HPDE6-E6E7 (cell line): ENCODE measurements around the gene BCS1L.

Experiments used
- DNase-seq: peaks from one replicate; pipeline ENCODE4 v3.0.0; 2011; ENCODE audit warnings: missing footprints; ENCODE audit errors: extremely low spot score

Gene BCS1L

DNA sequence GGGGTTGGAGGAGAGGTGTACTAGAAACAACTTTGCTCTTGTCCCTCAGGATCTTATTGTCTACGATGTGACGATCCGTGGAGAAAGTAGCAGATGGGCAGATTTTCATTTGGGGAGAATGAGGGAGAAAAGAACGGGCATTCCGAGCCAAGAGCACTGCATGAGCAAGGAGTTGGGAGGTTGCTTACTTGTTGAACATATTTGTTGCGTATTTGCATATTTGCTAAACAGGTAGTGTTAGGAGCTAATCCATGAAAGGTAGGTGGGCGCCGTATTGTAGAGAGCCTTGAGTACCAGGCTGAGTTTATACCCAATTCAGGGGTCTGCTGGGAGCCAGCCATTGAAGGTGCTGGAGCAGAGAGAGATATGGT is 490 bp downstream of the BCS1L start:
- no peak for DNase-seq

DNA sequence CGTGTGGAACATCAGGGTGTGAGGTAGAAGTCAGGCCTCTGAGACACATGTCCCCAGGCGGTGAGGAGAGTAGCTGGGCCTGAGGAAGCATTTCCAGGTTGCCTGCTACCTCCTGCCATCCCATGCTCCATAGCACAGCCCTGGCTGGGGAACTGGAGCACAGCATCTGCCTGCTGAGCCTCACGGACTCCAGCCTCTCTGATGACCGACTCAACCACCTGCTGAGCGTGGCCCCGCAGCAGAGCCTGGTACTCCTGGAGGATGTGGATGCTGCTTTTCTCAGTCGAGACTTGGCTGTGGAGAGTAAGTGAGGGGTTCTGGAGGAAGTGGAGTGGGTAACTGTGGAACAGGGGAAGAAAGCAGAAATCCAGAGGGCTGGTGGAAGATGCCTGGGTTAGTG is 2.9 kb downstream of the BCS1L start:
- no peak for DNase-seq

DNA sequence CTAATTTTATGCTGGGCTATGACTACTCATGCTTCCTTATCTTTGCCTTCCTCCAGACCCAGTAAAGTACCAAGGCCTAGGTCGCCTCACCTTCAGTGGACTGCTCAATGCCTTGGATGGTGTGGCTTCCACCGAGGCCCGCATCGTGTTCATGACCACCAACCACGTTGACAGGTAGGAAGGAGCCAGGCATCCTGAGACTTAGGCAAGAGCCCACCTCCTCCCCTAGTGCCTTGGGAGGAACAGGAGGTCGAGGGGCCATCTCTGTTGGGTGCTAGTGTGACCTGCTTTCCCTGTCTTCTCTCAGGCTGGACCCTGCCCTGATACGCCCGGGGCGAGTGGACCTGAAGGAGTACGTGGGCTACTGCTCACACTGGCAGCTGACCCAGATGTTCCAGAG is 3.3 kb downstream of the BCS1L start:
- no peak for DNase-seq

DNA sequence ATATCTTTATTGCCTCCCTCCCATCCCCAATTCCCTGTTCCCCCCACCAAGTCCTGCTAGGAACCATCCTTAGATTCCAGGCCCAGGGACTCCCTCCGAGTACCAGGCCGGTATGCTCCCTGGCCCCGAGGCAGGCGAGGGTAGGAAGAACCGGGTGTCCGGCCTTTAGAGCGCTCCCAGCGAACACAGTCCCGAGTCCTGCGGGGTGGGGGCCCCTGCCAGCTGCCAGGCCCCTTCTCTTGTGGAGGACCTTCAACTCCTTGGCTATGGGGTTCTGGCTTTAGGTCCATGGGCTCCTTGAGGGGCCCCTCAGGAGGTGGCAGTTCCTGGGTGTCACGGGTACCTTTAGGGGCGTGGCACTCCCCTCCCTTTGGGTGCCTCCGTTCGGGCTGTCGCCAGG is 4.4 kb downstream of the BCS1L start:
- DNase-seq, result no peak

DNA sequence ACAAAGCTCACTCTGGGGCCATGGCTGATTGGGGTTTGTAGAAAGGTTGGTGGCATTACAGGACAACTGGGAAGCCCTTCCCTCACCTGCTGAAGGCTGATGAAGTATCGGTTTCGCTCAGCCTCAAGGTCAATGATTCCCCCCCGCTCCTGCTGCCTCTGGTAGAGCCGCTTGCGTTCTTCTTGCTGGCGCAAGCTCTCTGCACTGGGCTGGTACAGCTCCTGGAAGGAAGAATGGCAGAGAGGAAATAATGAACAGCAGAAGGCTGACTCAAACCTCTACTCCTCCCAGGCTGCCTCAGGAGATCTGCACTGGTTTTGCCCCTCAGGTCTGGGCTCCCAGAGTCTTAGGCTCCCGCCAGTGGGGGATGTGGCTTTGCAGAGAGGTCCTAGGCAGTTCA is 5.2 kb downstream of the BCS1L start:
- no peak for DNase-seq

DNA sequence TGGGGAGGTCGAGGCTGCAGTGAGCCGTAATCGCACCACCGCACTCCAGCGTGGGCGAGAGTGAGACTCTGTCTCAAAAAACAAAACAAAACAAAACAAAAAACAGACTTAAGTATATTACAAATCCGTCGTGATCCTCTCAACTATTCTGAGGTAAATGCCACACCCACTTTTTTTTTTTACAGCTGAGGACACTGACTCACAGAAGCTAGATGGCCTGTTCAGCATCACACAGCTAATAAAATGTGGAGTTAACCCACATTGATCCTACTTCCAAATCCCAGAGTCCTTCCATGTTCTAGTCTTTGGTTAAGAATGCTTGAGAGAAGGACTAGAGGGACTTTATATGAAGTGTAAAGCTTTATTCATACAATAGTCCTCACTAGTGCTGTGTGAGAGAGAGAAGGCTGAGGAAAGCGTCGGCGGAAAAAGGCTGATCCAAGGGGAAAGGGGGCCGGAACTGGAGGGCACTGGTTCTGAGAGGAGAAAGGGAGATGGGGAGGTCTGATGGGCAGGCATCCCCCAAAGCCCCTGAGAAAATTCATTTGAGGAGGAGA is 11.7 kb downstream of the BCS1L start:
- DNase-seq, result peak; percentile 34

DNA sequence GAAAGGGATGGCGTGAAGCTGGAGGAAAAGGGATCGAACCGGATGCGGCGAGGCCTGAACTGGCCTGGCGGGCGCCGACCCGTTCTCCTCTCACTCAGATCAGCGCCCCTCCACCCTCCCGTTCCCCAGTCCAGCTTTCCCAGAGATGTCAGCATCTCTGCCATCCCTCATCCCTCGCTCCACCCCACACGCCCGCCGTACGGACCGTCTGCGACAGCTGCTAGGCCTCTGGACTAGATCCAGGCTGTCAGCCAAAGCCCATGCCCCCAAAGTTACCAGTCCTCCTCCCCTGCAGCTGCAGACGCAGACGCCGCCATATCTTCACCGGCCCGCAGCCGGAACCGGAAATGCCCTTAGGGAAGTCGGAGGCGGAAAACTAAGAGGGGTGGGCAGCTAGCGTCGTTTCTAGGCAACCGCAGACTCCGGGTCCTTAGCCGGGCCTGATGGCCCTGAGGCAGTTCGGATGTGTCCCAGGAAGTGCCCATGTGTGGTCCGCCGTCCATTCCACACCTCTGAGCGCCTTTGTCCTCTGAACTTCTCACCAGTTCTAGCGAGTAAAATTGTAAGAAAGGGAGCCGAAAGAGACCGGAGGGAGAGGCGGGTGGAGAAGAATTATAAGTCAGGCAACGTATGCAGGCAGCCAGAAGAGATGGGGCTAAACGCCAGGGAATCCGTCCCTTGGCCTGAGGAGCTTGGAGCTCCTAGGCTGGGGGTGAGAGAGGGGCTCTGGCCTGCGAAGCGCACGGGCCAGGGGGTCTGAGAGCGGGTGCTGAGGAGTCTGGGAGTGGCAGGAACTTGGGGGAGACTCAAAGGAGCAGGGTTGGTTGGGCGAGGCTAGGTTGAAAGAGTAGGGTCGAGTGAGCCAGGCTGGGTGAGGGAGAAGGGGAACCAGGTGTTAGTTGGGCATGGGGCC is 12.4 kb downstream of the BCS1L start, which contains the start of the genes RNF25 and STK36:
Gene RNF25, minus strand, starts transcription at position 349 of the 913 bp plus-strand sequence. Its CDS starts 32 bp downstream, at position 317.
Gene STK36, plus strand, starts transcription at position 433 of the 913 bp plus-strand sequence. CDS start 744 bp downstream, outside the sequence.
- peak; percentile 85 for DNase-seq

DNA sequence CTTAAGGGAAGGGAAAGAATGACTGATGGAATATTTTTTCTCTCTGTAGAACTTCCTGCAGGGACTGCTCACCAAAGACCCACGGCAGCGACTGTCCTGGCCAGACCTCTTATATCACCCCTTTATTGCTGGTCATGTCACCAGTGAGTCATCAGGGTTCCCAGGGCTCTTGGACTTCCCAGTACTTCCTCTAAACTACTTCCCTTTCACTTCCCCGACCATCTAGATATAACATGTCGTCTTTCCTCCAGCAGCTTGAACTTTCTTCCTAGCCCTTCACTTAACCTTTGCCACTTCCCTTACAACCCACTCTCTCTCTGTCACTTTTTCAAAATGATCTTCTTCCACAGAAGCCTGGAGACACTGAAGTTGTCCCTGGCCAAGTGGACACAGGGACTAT is 19.6 kb downstream of the BCS1L start:
- DNase-seq, result no peak

DNA sequence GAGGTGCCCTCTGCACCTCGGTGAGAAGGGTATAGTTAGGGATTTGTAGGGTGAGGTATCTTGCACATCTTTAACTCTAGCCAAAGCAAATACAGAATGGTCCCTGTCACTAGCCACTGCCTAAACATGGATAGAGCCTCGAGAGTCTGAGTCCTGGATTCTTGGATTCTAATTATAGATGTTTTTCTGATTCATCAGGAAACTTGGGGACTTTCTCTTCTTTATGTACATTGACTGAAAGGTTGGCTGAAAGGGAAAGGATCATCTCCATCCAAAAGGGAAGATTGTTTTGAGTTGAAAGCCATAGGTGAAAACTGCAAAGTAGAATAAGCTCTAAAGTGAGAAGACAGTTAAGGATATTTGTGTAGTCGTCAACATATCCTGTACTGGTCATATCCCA is 20.6 kb downstream of the BCS1L start:
- no peak for DNase-seq

DNA sequence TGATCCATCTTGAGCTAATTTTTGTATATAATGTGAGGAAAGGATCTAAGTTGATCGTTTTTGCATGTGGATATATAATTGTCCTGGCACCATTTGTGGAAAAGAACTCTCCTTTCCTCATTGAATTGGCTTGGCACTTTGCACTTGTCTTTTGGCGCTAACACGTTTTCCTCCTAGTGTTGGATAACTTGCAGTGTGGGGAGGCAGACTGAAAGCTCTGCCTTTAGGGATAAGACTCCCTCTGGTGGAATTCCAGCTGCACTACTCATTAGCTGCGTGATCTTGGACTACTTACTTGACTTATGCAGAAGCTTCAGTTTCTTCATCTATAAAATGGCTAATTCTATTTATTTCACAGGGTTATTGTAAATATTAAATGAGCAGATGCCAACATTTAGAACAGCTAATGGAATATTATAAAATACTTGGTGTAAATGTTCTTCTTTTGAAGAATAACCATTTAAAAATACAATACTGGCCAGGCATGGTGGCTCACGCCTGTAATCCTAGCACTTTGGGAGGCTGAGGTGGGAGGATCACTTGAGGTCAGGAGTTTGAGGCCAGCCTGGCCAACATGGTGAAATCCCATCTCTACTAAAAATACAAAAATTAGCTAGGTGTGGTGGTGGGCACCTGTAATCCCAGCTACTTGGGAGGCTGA is 28.0 kb downstream of the BCS1L start:
- peak; percentile 89 for DNase-seq

DNA sequence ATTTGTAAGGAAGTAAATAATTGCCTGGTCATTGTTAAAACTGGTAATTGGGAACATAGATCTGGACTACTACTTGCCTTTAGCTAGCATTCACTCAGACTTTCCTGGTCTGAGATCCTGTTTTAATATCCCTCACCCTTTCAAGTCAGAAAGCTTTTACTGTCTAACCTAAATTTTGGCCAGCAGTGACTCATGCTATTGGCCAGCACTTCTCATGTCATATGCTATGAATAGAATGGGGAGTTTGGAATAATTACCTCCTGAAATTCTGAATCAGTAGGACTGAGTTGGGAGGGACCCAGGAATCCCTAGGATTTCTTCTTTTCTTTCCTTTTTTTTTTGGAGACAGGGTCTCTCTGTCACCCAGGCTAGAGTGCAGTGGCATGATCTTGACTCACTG is 31.8 kb downstream of the BCS1L start:
- DNase-seq, result no peak

DNA sequence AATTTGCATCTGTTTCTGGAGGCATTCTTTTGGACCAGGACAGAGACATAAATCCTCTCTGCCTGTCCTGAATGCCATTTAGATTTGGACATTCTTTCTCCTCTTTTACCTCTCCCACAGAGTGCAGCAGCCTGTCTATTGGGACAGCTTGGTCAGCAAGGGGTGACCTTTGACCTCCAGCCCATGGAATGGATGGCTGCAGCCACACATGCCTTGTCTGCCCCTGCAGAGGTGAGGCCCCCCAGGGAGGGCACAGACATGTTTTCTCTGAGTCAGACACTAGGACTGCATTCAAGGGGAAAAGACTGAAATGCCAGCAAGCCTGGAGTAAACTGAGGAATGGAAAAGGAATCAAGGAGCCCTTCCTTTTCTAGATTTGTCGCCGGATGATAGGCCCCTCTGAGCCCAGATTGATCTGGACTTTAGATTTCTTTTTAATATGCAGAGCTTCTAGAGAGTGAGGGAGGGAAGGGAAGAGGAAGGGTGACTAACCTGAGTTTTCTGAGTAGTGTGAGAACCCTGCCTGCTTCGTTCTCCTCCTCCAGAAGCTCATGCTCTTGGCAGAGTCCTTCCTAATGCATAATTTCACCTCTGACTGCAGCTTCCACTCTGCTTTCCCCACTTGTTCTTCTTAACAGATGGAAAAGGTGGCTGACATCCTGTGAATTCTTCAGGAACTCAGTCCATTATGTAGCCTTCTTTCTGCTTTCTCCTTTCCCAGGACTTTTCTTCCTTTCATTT is 35.1 kb downstream of the BCS1L start:
- no peak for DNase-seq

DNA sequence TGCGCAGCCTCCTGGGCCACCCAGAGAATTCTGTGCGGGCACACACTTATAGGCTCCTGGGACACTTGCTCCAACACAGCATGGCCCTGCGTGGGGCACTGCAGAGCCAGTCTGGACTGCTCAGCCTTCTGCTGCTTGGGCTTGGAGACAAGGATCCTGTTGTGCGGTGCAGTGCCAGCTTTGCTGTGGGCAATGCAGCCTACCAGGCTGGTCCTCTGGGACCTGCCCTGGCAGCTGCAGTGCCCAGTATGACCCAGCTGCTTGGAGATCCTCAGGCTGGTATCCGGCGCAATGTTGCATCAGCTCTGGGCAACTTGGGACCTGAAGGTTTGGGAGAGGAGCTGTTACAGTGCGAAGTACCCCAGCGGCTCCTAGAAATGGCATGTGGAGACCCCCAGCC is 39.4 kb downstream of the BCS1L start:
- DNase-seq, result no peak

DNA sequence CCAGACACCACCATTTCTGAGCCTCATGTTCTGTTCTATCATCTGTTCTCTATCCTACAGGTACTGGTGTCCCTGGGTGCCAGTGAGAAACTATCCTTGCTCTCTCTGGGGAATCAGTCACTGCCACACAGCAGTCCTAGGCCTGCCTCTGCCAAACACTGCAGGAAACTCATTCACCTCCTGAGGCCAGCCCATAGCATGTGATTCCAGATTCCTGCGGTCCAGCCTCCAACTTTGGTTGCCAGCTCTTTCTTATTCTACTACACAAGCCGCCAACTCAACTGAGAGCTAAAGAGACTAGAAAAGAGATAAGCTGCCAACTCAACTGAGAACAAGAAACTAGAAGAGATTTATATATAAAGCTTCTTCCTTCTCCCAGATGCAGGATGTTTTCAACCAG is 42.3 kb downstream of the BCS1L start:
- DNase-seq, result no peak

DNA sequence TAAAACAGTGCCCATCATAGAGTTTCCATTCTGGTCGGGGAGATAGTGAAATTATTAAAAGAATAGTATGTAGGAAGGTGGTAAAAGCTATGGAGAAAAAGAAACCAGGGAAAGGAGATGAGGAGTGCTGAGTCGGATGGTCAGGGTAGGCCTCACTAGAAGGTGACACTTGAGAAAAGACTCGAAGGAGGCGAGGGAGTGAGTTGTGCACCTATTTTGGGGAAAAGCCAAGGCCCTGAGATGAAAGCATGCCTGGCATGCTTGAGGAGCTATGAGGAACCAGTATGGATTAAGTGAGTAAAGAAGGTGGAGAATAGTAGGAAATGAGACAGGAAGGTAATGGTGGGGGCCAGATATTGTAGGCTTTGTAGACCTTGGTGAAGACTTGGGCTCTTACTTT is 43.9 kb downstream of the BCS1L start:
- no peak for DNase-seq

DNA sequence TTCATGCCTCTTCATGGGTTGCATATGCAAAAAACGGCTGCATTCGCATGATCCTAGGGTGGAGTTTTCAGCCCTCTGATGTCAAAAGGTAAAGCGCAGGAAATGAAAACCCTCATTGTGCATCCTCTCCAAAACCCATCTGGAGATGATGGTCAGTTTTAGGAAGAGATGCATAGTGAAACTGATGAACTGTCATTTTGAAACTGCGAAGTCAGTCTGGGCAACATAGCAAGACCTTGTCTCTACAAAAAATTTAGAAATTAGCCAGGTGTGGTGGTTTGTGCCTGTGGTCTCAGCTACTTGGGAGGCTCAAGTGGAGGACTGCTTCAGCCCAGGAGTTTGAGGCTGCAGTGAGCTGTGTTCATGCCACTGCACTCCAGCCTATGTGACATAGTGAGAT is 48.6 kb downstream of the BCS1L start:
- no peak for DNase-seq

DNA sequence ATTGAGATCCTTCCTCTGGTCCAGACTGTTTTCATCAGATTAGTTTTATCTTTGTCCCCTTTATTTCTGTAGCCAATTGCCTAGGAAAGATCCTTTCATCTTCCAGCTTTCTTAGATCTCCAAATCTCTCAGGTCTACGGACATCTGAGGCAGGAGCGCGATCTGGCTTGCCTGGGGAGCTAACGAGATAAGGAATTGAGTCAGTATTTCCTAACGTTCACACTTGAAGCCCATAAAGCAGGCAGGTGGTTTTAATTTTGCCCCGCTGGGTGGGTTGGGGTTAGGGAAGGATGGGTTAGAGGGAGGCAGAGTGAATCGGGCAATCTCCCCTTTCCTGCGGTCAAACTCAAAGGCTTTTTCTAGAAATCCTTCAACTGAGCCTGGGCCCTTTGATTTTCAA is 50.4 kb downstream of the BCS1L start:
- no peak for DNase-seq

DNA sequence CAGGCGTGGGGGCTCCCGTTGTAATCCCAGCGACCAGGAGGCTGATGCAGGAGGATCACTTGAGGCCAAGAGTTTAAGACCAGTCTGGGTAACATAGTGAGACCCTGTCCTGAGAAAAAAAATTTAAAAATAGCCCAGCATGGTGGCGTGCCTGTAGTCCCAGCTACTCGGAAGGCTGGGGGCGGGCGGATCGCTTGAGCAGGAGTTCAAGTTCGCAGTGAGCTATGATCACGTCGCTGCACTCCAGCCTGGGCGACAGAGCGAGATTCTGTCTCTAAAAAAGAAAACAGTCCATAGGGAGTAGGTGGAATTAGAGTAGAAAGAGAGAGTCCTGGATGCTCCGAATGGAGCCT is 50.8 kb downstream of the BCS1L start:
- no peak for DNase-seq

DNA sequence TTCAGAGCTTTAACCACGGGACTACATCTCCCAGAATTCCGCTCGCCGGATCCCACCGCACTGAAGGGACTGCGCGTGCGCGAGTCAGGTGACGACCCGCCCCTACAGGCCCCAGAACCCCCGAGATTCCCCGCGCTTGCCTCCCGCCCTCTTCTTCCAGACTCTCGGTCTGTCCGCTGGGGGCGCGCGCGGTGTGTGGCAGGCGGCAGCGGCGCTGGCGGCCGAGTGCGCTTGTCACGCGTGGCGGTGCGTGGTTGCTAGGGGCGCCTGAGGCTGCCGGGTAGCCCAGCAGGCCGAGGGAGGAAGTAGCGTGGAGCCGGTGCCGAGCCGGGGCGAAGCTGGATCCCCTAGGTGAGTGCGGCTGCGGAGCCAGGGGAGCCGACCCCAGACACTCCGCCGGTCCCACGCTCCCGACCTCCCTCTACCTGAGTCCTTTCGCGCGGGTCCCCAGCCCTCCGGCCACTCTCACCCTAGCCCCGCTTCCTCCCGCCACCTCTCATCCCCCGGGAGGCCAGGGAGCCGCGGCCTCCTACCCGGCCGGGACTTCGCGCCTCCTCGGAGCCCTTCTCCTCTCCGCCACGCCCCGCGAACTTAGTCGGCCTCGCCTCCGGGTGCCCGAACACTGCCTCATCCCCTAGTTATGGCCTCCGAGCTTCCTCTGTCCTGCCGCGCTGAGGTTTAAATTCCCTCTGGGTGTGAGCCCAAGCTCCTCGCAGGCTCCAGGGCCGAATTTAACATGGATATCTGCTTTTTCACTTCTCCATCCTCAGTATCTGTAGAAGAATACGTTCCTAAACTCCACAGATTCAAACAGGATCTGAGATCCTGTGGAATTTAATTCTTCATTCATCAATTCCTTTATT is 51.4 kb downstream of the BCS1L start, which contains the start of gene TTLL4:
Gene TTLL4, plus strand, starts transcription at position 149 of the 863 bp plus-strand sequence. CDS start 26,842 bp downstream, outside the sequence.
- DNase-seq, result peak; percentile 98

DNA sequence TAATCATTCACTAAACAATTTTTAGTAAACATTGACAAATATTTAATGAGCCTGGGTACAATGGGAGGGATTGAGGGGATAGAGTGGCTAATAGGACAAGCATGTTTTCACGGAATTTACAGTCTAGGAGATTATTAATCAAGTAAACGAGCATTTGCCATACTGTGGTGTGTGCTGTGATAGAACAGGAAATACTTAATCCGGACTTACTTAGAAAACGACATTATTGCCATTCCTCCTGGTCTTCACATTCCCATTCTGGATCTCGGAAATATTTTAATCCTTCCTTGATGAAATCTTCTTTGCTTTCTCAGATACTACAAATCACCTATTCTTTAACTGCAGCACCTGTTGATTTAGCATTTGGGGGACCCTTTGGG is 52.1 kb downstream of the BCS1L start:
- no peak for DNase-seq
